GM23338 (cell line): Measurements from ENCODE around the gene LRRFIP2.

Experiments used
- CREB1 ChIP-seq: fragments of 250-450 bp; sonication (Bioruptor Pico); IDR thresholded peaks from 2 replicates; pipeline ENCODE4 v1.5.0; 2020; ENCODE audit warnings: low read depth, mild to moderate bottlenecking, moderate library complexity
- EZH2 ChIP-seq: fragments of 200-600 bp; sonication (generic); IDR thresholded peaks from one replicate; pipeline ENCODE4 v1.8.0; 2017; ENCODE audit warnings: antibody characterized with exemption, mild to moderate bottlenecking, low read depth; ENCODE audit not compliant: unreplicated experiment
- EZH2phosphoT487 ChIP-seq: fragments of 200-600 bp; sonication (generic); IDR thresholded peaks from one replicate; pipeline ENCODE4 v1.8.1; 2018; ENCODE audit warnings: antibody characterized with exemption; ENCODE audit not compliant: unreplicated experiment
- JUNB ChIP-seq: IDR thresholded peaks from one replicate; pipeline ENCODE4 v1.6.1; 2016; ENCODE audit warnings: antibody characterized with exemption; ENCODE audit not compliant: unreplicated experiment
- NANOG ChIP-seq: IDR thresholded peaks from 2 replicates; pipeline ENCODE4 v1.6.1; 2016; ENCODE audit warnings: antibody characterized with exemption, borderline replicate concordance
- POLR2AphosphoS5 ChIP-seq: IDR thresholded peaks from 2 replicates; pipeline ENCODE4 v1.6.1; 2016; ENCODE audit warnings: antibody characterized with exemption, low read depth
- STAT1 ChIP-seq: IDR thresholded peaks from one replicate; pipeline ENCODE4 v1.6.1; 2016; ENCODE audit warnings: antibody characterized with exemption; ENCODE audit not compliant: unreplicated experiment
- ZNF114 ChIP-seq: fragments of 250-450 bp; sonication (Bioruptor Pico); IDR thresholded peaks from 2 replicates; pipeline ENCODE4 v1.5.0; 2020; ENCODE audit warnings: mild to moderate bottlenecking, moderate library complexity
- ZNF331 ChIP-seq: fragments of 250-450 bp; sonication (Bioruptor Pico); IDR thresholded peaks from 2 replicates; pipeline ENCODE4 v1.5.0; 2020; ENCODE audit warnings: low read depth, mild to moderate bottlenecking, moderate library complexity
- TF ChIP-seq, protein P1 (sequence below), 2 experiments: fragments of 200-600 bp in 1 of 2; sonication (generic) in 1 of 2; conservative IDR thresholded peaks; 2 replicates each; pipeline versions ENCODE4 v1.5.1 to v1.6.1; 2016 to 2017; ENCODE audit warnings: antibody characterized with exemption in 2 of 2, low read depth in 2 of 2, mild to moderate bottlenecking in 2 of 2, moderate library complexity in 1 of 2
- TF ChIP-seq, protein P2 (sequence below): IDR thresholded peaks from 2 replicates; pipeline ENCODE4 v1.6.1; 2016; ENCODE audit warnings: antibody characterized with exemption
- TF ChIP-seq, protein P3 (sequence below): IDR thresholded peaks from one replicate; pipeline ENCODE4 v1.6.1; 2018; ENCODE audit warnings: antibody characterized with exemption; ENCODE audit not compliant: unreplicated experiment
- TF ChIP-seq, protein P4 (sequence below): fragments of 250-450 bp; sonication (Bioruptor Pico); IDR thresholded peaks from 2 replicates; pipeline ENCODE4 v1.5.0; 2020; ENCODE audit warnings: mild to moderate bottlenecking, moderate library complexity

DNA sequence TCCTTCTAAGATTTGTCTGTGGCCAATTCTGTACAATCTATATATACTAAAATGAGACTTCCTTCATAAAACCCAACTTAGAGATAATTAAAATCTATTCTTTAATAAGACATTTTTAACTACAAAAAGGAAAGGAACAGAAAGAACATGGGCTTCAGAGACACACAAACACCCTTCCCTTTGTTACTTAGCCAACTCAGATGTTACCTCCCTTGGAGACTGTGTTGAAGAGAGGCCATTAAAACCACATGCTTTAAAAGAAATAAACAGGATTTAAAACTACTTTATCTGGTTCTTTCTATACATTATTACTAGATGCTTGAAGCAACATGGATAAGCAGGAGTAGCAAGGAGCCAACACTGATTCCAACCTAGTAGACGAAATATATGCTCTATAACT is 42.0 kb downstream of the LRRFIP2 start:
- TF ChIP-seq, protein P1, sequence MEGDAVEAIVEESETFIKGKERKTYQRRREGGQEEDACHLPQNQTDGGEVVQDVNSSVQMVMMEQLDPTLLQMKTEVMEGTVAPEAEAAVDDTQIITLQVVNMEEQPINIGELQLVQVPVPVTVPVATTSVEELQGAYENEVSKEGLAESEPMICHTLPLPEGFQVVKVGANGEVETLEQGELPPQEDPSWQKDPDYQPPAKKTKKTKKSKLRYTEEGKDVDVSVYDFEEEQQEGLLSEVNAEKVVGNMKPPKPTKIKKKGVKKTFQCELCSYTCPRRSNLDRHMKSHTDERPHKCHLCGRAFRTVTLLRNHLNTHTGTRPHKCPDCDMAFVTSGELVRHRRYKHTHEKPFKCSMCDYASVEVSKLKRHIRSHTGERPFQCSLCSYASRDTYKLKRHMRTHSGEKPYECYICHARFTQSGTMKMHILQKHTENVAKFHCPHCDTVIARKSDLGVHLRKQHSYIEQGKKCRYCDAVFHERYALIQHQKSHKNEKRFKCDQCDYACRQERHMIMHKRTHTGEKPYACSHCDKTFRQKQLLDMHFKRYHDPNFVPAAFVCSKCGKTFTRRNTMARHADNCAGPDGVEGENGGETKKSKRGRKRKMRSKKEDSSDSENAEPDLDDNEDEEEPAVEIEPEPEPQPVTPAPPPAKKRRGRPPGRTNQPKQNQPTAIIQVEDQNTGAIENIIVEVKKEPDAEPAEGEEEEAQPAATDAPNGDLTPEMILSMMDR (conservative IDR thresholded peaks at IDR 0.05; ENCODE audit: low read depth in 2 of 2): no peak
- TF ChIP-seq EZH2: no peak
- TF ChIP-seq, protein P2, sequence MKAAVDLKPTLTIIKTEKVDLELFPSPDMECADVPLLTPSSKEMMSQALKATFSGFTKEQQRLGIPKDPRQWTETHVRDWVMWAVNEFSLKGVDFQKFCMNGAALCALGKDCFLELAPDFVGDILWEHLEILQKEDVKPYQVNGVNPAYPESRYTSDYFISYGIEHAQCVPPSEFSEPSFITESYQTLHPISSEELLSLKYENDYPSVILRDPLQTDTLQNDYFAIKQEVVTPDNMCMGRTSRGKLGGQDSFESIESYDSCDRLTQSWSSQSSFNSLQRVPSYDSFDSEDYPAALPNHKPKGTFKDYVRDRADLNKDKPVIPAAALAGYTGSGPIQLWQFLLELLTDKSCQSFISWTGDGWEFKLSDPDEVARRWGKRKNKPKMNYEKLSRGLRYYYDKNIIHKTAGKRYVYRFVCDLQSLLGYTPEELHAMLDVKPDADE: no peak
- TF ChIP-seq EZH2phosphoT487: no peak
- no peak for TF ChIP-seq JUNB
- TF ChIP-seq POLR2AphosphoS5: no peak
- TF ChIP-seq CREB1 (CRISPR knock-in tag): no peak
- no peak for TF ChIP-seq NANOG
- TF ChIP-seq, protein P3, sequence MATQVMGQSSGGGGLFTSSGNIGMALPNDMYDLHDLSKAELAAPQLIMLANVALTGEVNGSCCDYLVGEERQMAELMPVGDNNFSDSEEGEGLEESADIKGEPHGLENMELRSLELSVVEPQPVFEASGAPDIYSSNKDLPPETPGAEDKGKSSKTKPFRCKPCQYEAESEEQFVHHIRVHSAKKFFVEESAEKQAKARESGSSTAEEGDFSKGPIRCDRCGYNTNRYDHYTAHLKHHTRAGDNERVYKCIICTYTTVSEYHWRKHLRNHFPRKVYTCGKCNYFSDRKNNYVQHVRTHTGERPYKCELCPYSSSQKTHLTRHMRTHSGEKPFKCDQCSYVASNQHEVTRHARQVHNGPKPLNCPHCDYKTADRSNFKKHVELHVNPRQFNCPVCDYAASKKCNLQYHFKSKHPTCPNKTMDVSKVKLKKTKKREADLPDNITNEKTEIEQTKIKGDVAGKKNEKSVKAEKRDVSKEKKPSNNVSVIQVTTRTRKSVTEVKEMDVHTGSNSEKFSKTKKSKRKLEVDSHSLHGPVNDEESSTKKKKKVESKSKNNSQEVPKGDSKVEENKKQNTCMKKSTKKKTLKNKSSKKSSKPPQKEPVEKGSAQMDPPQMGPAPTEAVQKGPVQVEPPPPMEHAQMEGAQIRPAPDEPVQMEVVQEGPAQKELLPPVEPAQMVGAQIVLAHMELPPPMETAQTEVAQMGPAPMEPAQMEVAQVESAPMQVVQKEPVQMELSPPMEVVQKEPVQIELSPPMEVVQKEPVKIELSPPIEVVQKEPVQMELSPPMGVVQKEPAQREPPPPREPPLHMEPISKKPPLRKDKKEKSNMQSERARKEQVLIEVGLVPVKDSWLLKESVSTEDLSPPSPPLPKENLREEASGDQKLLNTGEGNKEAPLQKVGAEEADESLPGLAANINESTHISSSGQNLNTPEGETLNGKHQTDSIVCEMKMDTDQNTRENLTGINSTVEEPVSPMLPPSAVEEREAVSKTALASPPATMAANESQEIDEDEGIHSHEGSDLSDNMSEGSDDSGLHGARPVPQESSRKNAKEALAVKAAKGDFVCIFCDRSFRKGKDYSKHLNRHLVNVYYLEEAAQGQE: no peak
- no peak for TF ChIP-seq ZNF114 (CRISPR knock-in tag)
- no peak for TF ChIP-seq STAT1
- TF ChIP-seq ZNF331 (CRISPR knock-in tag): no peak
- TF ChIP-seq, protein P4, sequence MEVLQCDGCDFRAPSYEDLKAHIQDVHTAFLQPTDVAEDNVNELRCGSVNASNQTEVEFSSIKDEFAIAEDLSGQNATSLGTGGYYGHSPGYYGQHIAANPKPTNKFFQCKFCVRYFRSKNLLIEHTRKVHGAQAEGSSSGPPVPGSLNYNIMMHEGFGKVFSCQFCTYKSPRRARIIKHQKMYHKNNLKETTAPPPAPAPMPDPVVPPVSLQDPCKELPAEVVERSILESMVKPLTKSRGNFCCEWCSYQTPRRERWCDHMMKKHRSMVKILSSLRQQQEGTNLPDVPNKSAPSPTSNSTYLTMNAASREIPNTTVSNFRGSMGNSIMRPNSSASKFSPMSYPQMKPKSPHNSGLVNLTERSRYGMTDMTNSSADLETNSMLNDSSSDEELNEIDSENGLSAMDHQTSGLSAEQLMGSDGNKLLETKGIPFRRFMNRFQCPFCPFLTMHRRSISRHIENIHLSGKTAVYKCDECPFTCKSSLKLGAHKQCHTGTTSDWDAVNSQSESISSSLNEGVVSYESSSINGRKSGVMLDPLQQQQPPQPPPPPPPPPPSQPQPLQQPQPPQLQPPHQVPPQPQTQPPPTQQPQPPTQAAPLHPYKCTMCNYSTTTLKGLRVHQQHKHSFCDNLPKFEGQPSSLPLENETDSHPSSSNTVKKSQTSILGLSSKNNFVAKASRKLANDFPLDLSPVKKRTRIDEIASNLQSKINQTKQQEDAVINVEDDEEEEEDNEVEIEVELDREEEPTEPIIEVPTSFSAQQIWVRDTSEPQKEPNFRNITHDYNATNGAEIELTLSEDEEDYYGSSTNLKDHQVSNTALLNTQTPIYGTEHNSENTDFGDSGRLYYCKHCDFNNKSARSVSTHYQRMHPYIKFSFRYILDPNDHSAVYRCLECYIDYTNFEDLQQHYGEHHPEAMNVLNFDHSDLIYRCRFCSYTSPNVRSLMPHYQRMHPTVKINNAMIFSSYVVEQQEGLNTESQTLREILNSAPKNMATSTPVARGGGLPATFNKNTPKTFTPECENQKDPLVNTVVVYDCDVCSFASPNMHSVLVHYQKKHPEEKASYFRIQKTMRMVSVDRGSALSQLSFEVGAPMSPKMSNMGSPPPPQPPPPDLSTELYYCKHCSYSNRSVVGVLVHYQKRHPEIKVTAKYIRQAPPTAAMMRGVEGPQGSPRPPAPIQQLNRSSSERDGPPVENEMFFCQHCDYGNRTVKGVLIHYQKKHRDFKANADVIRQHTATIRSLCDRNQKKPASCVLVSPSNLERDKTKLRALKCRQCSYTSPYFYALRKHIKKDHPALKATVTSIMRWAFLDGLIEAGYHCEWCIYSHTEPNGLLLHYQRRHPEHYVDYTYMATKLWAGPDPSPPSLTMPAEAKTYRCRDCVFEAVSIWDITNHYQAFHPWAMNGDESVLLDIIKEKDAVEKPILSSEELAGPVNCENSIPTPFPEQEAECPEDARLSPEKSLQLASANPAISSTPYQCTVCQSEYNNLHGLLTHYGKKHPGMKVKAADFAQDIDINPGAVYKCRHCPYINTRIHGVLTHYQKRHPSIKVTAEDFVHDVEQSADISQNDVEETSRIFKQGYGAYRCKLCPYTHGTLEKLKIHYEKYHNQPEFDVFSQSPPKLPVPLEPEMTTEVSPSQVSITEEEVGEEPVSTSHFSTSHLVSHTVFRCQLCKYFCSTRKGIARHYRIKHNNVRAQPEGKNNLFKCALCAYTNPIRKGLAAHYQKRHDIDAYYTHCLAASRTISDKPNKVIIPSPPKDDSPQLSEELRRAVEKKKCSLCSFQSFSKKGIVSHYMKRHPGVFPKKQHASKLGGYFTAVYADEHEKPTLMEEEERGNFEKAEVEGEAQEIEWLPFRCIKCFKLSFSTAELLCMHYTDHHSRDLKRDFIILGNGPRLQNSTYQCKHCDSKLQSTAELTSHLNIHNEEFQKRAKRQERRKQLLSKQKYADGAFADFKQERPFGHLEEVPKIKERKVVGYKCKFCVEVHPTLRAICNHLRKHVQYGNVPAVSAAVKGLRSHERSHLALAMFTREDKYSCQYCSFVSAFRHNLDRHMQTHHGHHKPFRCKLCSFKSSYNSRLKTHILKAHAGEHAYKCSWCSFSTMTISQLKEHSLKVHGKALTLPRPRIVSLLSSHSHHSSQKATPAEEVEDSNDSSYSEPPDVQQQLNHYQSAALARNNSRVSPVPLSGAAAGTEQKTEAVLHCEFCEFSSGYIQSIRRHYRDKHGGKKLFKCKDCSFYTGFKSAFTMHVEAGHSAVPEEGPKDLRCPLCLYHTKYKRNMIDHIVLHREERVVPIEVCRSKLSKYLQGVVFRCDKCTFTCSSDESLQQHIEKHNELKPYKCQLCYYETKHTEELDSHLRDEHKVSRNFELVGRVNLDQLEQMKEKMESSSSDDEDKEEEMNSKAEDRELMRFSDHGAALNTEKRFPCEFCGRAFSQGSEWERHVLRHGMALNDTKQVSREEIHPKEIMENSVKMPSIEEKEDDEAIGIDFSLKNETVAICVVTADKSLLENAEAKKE (CRISPR knock-in tag): no peak
